ENCODE results near the gene KCTD10.

The KCTD10 gene

DNA sequence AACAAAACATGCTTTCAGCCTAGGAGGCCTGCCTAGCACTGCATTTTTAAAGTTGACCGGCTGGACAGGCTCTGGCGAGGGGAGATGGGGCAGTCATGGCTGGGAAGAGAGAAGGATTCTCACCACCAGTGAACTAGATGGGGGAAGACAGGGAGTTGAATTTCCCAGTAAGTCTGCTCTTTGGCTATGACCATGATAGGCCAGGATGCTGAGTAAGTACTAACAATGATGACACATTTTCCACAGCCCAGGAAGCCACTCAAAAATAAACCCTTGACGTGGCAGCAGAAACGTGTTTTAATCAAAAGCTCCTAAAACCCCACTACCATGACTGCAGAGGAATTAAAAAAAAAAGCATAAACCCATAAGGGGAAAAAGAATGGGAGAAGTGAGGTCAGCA, 19.0 kb downstream of the KCTD10 start:
- no peaks in the 10 kb centered on the region for H3K27me3 ChIP-seq (ENCODE audit: insufficient read depth, low read length)
- H3K79me2 ChIP-seq (ENCODE audit: control insufficient read depth, insufficient read depth, low read length, poor library complexity): peaks cover 17% of the 10 kb centered on the region
- H2AK5ac ChIP-seq (ENCODE audit: low read length): no peak overlapping the region
- no peak overlapping the region for H3K9ac ChIP-seq (ENCODE audit: low read length)
- no peak for DNase-seq
- WGBS (ENCODE audit: extremely low coverage, insufficient coverage, insufficient read length): no CpG with 5 or more reads among the region's 4 CpGs
- H3K4me2 ChIP-seq (ENCODE audit: low read length): no peak overlapping the region
- peak overlapping the region; percentile 29 for H2BK5ac ChIP-seq (ENCODE audit: low read depth, low read length, poor library complexity)
- no peak overlapping the region for H3K14ac ChIP-seq (ENCODE audit: low read length)
- peak overlapping the region; percentile 24 for H3K4ac ChIP-seq (ENCODE audit: low read depth, low read length)
- H3K36me3 ChIP-seq (ENCODE audit: control insufficient read depth in 1 of 2, insufficient read depth in 2 of 2, low read length in 2 of 2): peaks cover 43 to 57% of the 10 kb centered on the region in 2 experiments
- no peak overlapping the region for H3K27ac ChIP-seq (ENCODE audit: low read depth, low read length)
- H2AFZ ChIP-seq (ENCODE audit: insufficient read depth, low read length, poor library complexity): no peak overlapping the region
- no peak overlapping the region for H4K8ac ChIP-seq (ENCODE audit: low read depth, low read length)
- no peak overlapping the region for H4K91ac ChIP-seq (ENCODE audit: low read depth, low read length)
- no peak overlapping the region for H4K12ac ChIP-seq (ENCODE audit: low read depth, low read length)
- no peak overlapping the region for H3K4me3 ChIP-seq (ENCODE audit: low read depth, low read length)
- H3K9me3 ChIP-seq (ENCODE audit: insufficient read depth, low read depth, low read length): no peaks in the 10 kb centered on the region
- no peak overlapping the region for H3K23ac ChIP-seq (ENCODE audit: low read length)
- H3K18ac ChIP-seq (ENCODE audit: low read length): no peak overlapping the region
- H3K4me1 ChIP-seq (ENCODE audit: control insufficient read depth in 1 of 2, insufficient read depth in 2 of 2, low read length in 2 of 2): peaks cover 43 to 50% of the 10 kb centered on the region in 2 experiments
- H2BK12ac ChIP-seq (ENCODE audit: low read length): no peak overlapping the region
- H2BK120ac ChIP-seq (ENCODE audit: insufficient read depth, low read length, poor library complexity): no peak overlapping the region
- peaks cover 38% of the 10 kb centered on the region for H3K79me1 ChIP-seq (ENCODE audit: low read length)

GRCh38 chr12:109455706-109456105, 21.4 kb downstream of the KCTD10 start:
- no peak overlapping the region for H3K4me3 ChIP-seq (ENCODE audit: low read depth, low read length)
- WGBS (ENCODE audit: extremely low coverage, insufficient coverage, insufficient read length): no CpG with 5 or more reads among the region's 1 CpG

GRCh38 chr12:109452489-109452888, 24.6 kb downstream of the KCTD10 start:
- no peak for DNase-seq
- H2BK12ac ChIP-seq (ENCODE audit: low read length): no peak overlapping the region
- H3K36me3 ChIP-seq (ENCODE audit: control insufficient read depth in 1 of 2, insufficient read depth in 2 of 2, low read length in 2 of 2): peaks cover 58 to 83% of the 10 kb centered on the region in 2 experiments
- H4K91ac ChIP-seq (ENCODE audit: low read depth, low read length): no peak overlapping the region
- peak overlapping the region; percentile 5 for H3K23ac ChIP-seq (ENCODE audit: low read length)
- no peaks in the 10 kb centered on the region for H3K27me3 ChIP-seq (ENCODE audit: insufficient read depth, low read length)
- H3K4me2 ChIP-seq (ENCODE audit: low read length): no peak overlapping the region
- no peak overlapping the region for H3K27ac ChIP-seq (ENCODE audit: low read depth, low read length)
- no peak overlapping the region for H3K4ac ChIP-seq (ENCODE audit: low read depth, low read length)
- peaks cover 5% of the 10 kb centered on the region for H3K79me1 ChIP-seq (ENCODE audit: low read length)
- no peak overlapping the region for H4K8ac ChIP-seq (ENCODE audit: low read depth, low read length)
- H3K9me3 ChIP-seq (ENCODE audit: insufficient read depth, low read depth, low read length): peaks cover 3% of the 10 kb centered on the region
- H2BK120ac ChIP-seq (ENCODE audit: insufficient read depth, low read length, poor library complexity): no peak overlapping the region
- H3K9ac ChIP-seq (ENCODE audit: low read length): no peak overlapping the region
- peaks cover 8 to 10% of the 10 kb centered on the region in 2 experiments for H3K4me1 ChIP-seq (ENCODE audit: control insufficient read depth in 1 of 2, insufficient read depth in 2 of 2, low read length in 2 of 2)
- no peak overlapping the region for H2AFZ ChIP-seq (ENCODE audit: insufficient read depth, low read length, poor library complexity)
- no CpG with 5 or more reads among the region's 2 CpGs for WGBS (ENCODE audit: extremely low coverage, insufficient coverage, insufficient read length)
- no peak overlapping the region for H3K18ac ChIP-seq (ENCODE audit: low read length)
- no peak overlapping the region for H2BK5ac ChIP-seq (ENCODE audit: low read depth, low read length, poor library complexity)
- H4K12ac ChIP-seq (ENCODE audit: low read depth, low read length): no peak overlapping the region
- no peaks in the 10 kb centered on the region for H3K79me2 ChIP-seq (ENCODE audit: control insufficient read depth, insufficient read depth, low read length, poor library complexity)
- no peak overlapping the region for H3K4me3 ChIP-seq (ENCODE audit: low read depth, low read length)
- H3K14ac ChIP-seq (ENCODE audit: low read length): no peak overlapping the region
- no peak overlapping the region for H2AK5ac ChIP-seq (ENCODE audit: low read length)

More at GRCh38 chr12:109455706-109456105, 21.4 kb downstream of the KCTD10 start:
- Histone ChIP-seq H2AK5ac (ENCODE audit: low read length) (no peak overlapping the region), H3K27me3 (ENCODE audit: insufficient read depth, low read length) (no peaks in the 10 kb centered on the region), H3K79me2 (ENCODE audit: control insufficient read depth, insufficient read depth, low read length, poor library complexity) (peaks cover 10% of the 10 kb centered on the region), H4K8ac (ENCODE audit: low read depth, low read length) (no peak overlapping the region), H3K18ac (ENCODE audit: low read length) (no peak overlapping the region), H3K14ac (ENCODE audit: low read length) (peak overlapping the region; percentile 49), H3K9me3 (ENCODE audit: insufficient read depth, low read depth, low read length) (peaks cover 1% of the 10 kb centered on the region), H3K23ac (ENCODE audit: low read length) (no peak overlapping the region), H4K12ac (ENCODE audit: low read depth, low read length) (no peak overlapping the region), H2AFZ (ENCODE audit: insufficient read depth, low read length, poor library complexity) (no peak overlapping the region), H2BK5ac (ENCODE audit: low read depth, low read length, poor library complexity) (peak overlapping the region; percentile 56), H3K27ac (ENCODE audit: low read depth, low read length) (peak overlapping the region; percentile 66), H3K4me1 (ENCODE audit: control insufficient read depth in 1 of 2, insufficient read depth in 2 of 2, low read length in 2 of 2) (peaks cover 22 to 32% of the 10 kb centered on the region in 2 experiments), H4K91ac (ENCODE audit: low read depth, low read length) (peak overlapping the region; percentile 72), H2BK120ac (ENCODE audit: insufficient read depth, low read length, poor library complexity) (peak overlapping the region; percentile 79), H3K36me3 (ENCODE audit: control insufficient read depth in 1 of 2, insufficient read depth in 2 of 2, low read length in 2 of 2) (peaks cover 59 to 78% of the 10 kb centered on the region in 2 experiments), H2BK12ac (ENCODE audit: low read length) (no peak overlapping the region), H3K4ac (ENCODE audit: low read depth, low read length) (no peak overlapping the region), H3K9ac (ENCODE audit: low read length) (no peak overlapping the region), H3K4me2 (ENCODE audit: low read length) (no peak overlapping the region), H3K79me1 (ENCODE audit: low read length) (peaks cover 20% of the 10 kb centered on the region)
- DNase-seq: no peak

- no peak overlapping the region for H2BK120ac ChIP-seq (ENCODE audit: insufficient read depth, low read length, poor library complexity)
- peaks cover 3% of the 10 kb centered on the region for H3K9me3 ChIP-seq (ENCODE audit: insufficient read depth, low read depth, low read length)
- WGBS (ENCODE audit: extremely low coverage, insufficient coverage, insufficient read length): no CpG with 5 or more reads among the region's 23 CpGs
- H3K4me3 ChIP-seq (ENCODE audit: low read depth, low read length): no peak overlapping the region
- no peak overlapping the region for H2AFZ ChIP-seq (ENCODE audit: insufficient read depth, low read length, poor library complexity)
- no peak overlapping the region for H3K23ac ChIP-seq (ENCODE audit: low read length)
- H3K27me3 ChIP-seq (ENCODE audit: insufficient read depth, low read length): no peaks in the 10 kb centered on the region
- DNase-seq: no peak
- no peak overlapping the region for H3K4me2 ChIP-seq (ENCODE audit: low read length)
- H3K18ac ChIP-seq (ENCODE audit: low read length): no peak overlapping the region
- peaks cover 7 to 8% of the 10 kb centered on the region in 2 experiments for H3K4me1 ChIP-seq (ENCODE audit: control insufficient read depth in 1 of 2, insufficient read depth in 2 of 2, low read length in 2 of 2)
- peaks cover 5% of the 10 kb centered on the region for H3K79me1 ChIP-seq (ENCODE audit: low read length)
- H3K9ac ChIP-seq (ENCODE audit: low read length): no peak overlapping the region
- no peaks in the 10 kb centered on the region for H3K79me2 ChIP-seq (ENCODE audit: control insufficient read depth, insufficient read depth, low read length, poor library complexity)
- no peak overlapping the region for H2BK12ac ChIP-seq (ENCODE audit: low read length)
- H3K4ac ChIP-seq (ENCODE audit: low read depth, low read length): no peak overlapping the region
- H4K91ac ChIP-seq (ENCODE audit: low read depth, low read length): no peak overlapping the region
- H3K27ac ChIP-seq (ENCODE audit: low read depth, low read length): no peak overlapping the region
- H4K12ac ChIP-seq (ENCODE audit: low read depth, low read length): no peak overlapping the region
- H2AK5ac ChIP-seq (ENCODE audit: low read length): no peak overlapping the region
- peaks cover 63 to 82% of the 10 kb centered on the region in 2 experiments for H3K36me3 ChIP-seq (ENCODE audit: control insufficient read depth in 1 of 2, insufficient read depth in 2 of 2, low read length in 2 of 2)
- H3K14ac ChIP-seq (ENCODE audit: low read length): no peak overlapping the region
- H4K8ac ChIP-seq (ENCODE audit: low read depth, low read length): no peak overlapping the region
- H2BK5ac ChIP-seq (ENCODE audit: low read depth, low read length, poor library complexity): no peak overlapping the region
Measured at GRCh38 chr12:109451400-109451799, 25.7 kb downstream of the KCTD10 start.

All from trophoblast cell (in vitro differentiated cells and primary cell).